K562 (cell line): ENCODE measurements around the gene SMIM30. TPM values are rescaled to one million over a fixed set of nuclear protein-coding genes. Genes with fewer than 3 reads are reported as not detected.

Experiments
- ARID3A ChIP-seq: IDR thresholded peaks from 2 replicates; pipeline ENCODE4 v1.6.1; 2012; ENCODE audit warnings: low read depth, low read length, improper control_type of control experiment, borderline replicate concordance
- DNMT1 ChIP-seq: fragments of 450-650 bp; IDR thresholded peaks from 2 replicates; pipeline ENCODE4 v1.6.1; 2016; ENCODE audit warnings: antibody characterized with exemption, mild to moderate bottlenecking
- HSF4 ChIP-seq: fragments of 250-450 bp; sonication (Bioruptor Pico); IDR thresholded peaks from 2 replicates; pipeline ENCODE4 v2.1.2; 2022; ENCODE audit warnings: mild to moderate bottlenecking, moderate library complexity, borderline replicate concordance
- IRF1 ChIP-seq: sonication (generic); formaldehyde crosslinking; IDR thresholded peaks from 2 replicates; pipeline ENCODE4 v1.8.0; 2022; ENCODE audit warnings: missing genetic modification reagents, mild to moderate bottlenecking, borderline replicate concordance
- KLF10 ChIP-seq: fragments of 250-450 bp; sonication (Bioruptor Pico); IDR thresholded peaks from 2 replicates; pipeline ENCODE4 v1.6.1; 2021; ENCODE audit warnings: matching md5 sums
- LARP7 ChIP-seq: fragments of 450-650 bp; IDR thresholded peaks from 2 replicates; pipeline ENCODE4 v1.6.1; 2016
- MAZ ChIP-seq, 2 experiments: fragments of 450-650 bp in 1 of 2; sonication (generic) in 1 of 2; formaldehyde crosslinking; IDR thresholded peaks in 1 of 2; conservative IDR thresholded peaks in 1 of 2; 2 replicates each; pipeline versions ENCODE4 v1.4.0 to v1.5.0; 2020; ENCODE audit warnings: mild to moderate bottlenecking in 1 of 2, missing genetic modification reagents in 1 of 2
- NKRF ChIP-seq: fragments of 450-650 bp; IDR thresholded peaks from 2 replicates; pipeline ENCODE4 v1.6.1; 2016; ENCODE audit warnings: borderline replicate concordance
- POLR3G ChIP-seq: IDR thresholded peaks from 2 replicates; pipeline ENCODE4 v1.6.1; 2011; ENCODE audit not compliant: insufficient read length, insufficient replicate concordance; ENCODE audit errors: extremely low read depth
- PREB ChIP-seq: sonication (generic); formaldehyde crosslinking; IDR thresholded peaks from 2 replicates; pipeline ENCODE4 v1.8.1; 2023; ENCODE audit warnings: mild to moderate bottlenecking, missing genetic modification reagents
- RBBP5 ChIP-seq: fragments of 200-600 bp; sonication (generic); IDR thresholded peaks from 2 replicates; pipeline ENCODE4 v1.6.1; 2012; ENCODE audit warnings: borderline replicate concordance, mild to moderate bottlenecking, low read length, control low read depth, inconsistent platforms; ENCODE audit not compliant: insufficient read depth, poor library complexity, severe bottlenecking
- TEAD4 ChIP-seq, 2 experiments: sonication (generic) in 1 of 2; formaldehyde crosslinking in 1 of 2; IDR thresholded peaks; 2 replicates each; pipeline versions ENCODE4 v1.6.1 to v1.8.0; 2012 to 2022; ENCODE audit warnings: borderline replicate concordance in 1 of 2, inconsistent platforms in 1 of 2, low read length in 1 of 2, mild to moderate bottlenecking in 1 of 2, missing genetic modification reagents in 1 of 2
- ZBTB49 ChIP-seq: sonication (generic); formaldehyde crosslinking; IDR thresholded peaks from 2 replicates; pipeline ENCODE4 v1.8.0; 2022; ENCODE audit warnings: missing genetic modification reagents, mild to moderate bottlenecking, borderline replicate concordance
- ZFP36 ChIP-seq: fragments of 150-350 bp; IDR thresholded peaks from 2 replicates; pipeline ENCODE4 v1.6.1; 2018; ENCODE audit warnings: low read length, low read depth; ENCODE audit not compliant: partially characterized antibody
- ZNF174 ChIP-seq: fragments of 250-450 bp; sonication (Bioruptor Pico); IDR thresholded peaks from 2 replicates; pipeline ENCODE4 v1.4.0; 2020; ENCODE audit warnings: mild to moderate bottlenecking
- ZNF584 ChIP-seq: fragments of 200-800 bp; sonication (Bioruptor generic); IDR thresholded peaks from 2 replicates; pipeline ENCODE4 v1.6.1; 2016; ENCODE audit warnings: low read depth, mild to moderate bottlenecking, missing genetic modification characterization, missing compliant biosample characterization
- polyA plus RNA-seq, 8 experiments: library from polyadenylated mRNA; depleted of rRNA in 4 of 8; stranded (reverse) in 5 of 8; unstranded in 3 of 8; fragments of >200 nt; fragmentation: Nextera tagmentation in 2 of 8; fragmentation: Illumina TruSeq in 1 of 8; extraction: Ambion mirVana in 2 of 8; extraction: Trizol in 1 of 8; gene quantifications; 2 replicates each; pipeline versions ENCODE4 v1.2.1 to v1.2.3, GENCODE V29; 2011 to 2014; ENCODE audit warnings: inconsistent platforms in 1 of 8, missing spikeins in 1 of 8
- total RNA-seq, 7 experiments: library from RNA; depleted of rRNA in 6 of 7; stranded (reverse); fragments of >200 nt in 6 of 7; fragmentation: Illumina TruSeq in 2 of 7; extraction: Trizol in 2 of 7; gene quantifications; 2 replicates each; pipeline versions ENCODE4 v1.2.1 to v1.2.3, GENCODE V29; 2011 to 2021; ENCODE audit warnings: low replicate concordance in 1 of 7
- TF ChIP-seq, protein P1 (sequence below), 2 experiments: fragments of 200-800 bp in 1 of 2; sonication (Bioruptor generic) in 1 of 2; sonication (generic) in 1 of 2; formaldehyde crosslinking in 1 of 2; IDR thresholded peaks in 1 of 2; conservative IDR thresholded peaks in 1 of 2; 2 replicates each; pipeline versions ENCODE4 v1.5.0 to v1.6.1; 2016 to 2020; ENCODE audit warnings: missing compliant biosample characterization in 1 of 2, missing genetic modification characterization in 1 of 2, missing genetic modification reagents in 1 of 2

The SMIM30 gene
- total and polyA plus RNA-seq, 9 of the 15 experiments (the other 6 are each of a cell fraction or from before 2014, with no cell fraction given) = 161 to 891 (median 316) TPM

GRCh38 chr7:113125728-113126127 is 7.4 kb upstream of the SMIM30 start (continued):
- no peak for TF ChIP-seq ZNF174 (CRISPR knock-in tag)
- TF ChIP-seq ZBTB49 (CRISPR knock-in tag) = no peak
- TF ChIP-seq HSF4 (CRISPR knock-in tag) = no peak
- TF ChIP-seq ARID3A = no peak
- TF ChIP-seq POLR3G = no peak
- TF ChIP-seq PREB (CRISPR knock-in tag) = no peak
- TF ChIP-seq MAZ (CRISPR knock-in tag; conservative IDR thresholded peaks at IDR 0.05 in 1 of 2, IDR thresholded peaks at IDR 0.05 in 1 of 2) = no peak
- no peak for TF ChIP-seq RBBP5
- TF ChIP-seq DNMT1 = no peak
- TF ChIP-seq TEAD4 (IDR thresholded peaks at IDR 0.05; ENCODE audit: low read length) = peak; percentile 89
- no peak for TF ChIP-seq TEAD4 (CRISPR knock-in tag; IDR thresholded peaks at IDR 0.05; ENCODE audit: borderline replicate concordance)
- TF ChIP-seq LARP7 = no peak
- TF ChIP-seq ZNF584 (CRISPR knock-in tag) = no peak
- TF ChIP-seq NKRF = no peak
- no peak for TF ChIP-seq IRF1 (CRISPR knock-in tag)
- TF ChIP-seq, protein P1, sequence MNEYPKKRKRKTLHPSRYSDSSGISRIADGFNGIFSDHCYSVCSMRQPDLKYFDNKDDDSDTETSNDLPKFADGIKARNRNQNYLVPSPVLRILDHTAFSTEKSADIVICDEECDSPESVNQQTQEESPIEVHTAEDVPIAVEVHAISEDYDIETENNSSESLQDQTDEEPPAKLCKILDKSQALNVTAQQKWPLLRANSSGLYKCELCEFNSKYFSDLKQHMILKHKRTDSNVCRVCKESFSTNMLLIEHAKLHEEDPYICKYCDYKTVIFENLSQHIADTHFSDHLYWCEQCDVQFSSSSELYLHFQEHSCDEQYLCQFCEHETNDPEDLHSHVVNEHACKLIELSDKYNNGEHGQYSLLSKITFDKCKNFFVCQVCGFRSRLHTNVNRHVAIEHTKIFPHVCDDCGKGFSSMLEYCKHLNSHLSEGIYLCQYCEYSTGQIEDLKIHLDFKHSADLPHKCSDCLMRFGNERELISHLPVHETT (CRISPR knock-in tag; conservative IDR thresholded peaks at IDR 0.05 in 1 of 2, IDR thresholded peaks at IDR 0.05 in 1 of 2) = 0 out of 4 replicates have a peak, but pooled peaks of 1 of the 2 experiments have one; percentile 24
- TF ChIP-seq ZFP36 = no peak
- TF ChIP-seq KLF10 (CRISPR knock-in tag) = no peak
